Cardiac fibroblast (primary cell): ENCODE measurements around the gene GNLY.
"Not testable (repeated sequence)": the region's sequence is repeated elsewhere in the genome, so short reads cannot be mapped to it uniquely, and the experiment has no call there.

Source experiments
- DNase-seq, 2 donors: peaks; one replicate each; pipeline versions ENCODE4 v3.0.0 to v3.0.0-alpha.2; 2010; ENCODE audit warnings: low read depth in 2 of 2
- H3K4me3 ChIP-seq, 2 donors: replicated peaks in 1 of 2; 1 replicate in 1 of 2; 2 replicates in 1 of 2; pipeline ENCODE4 v1.5.1; 2011; ENCODE audit warnings: low read depth in 2 of 2, low read length in 2 of 2, mild to moderate bottlenecking in 2 of 2, moderate library complexity in 1 of 2
- TF ChIP-seq, protein P1 (sequence below): IDR thresholded peaks from one replicate; pipeline ENCODE4 v1.5.1; 2011; ENCODE audit warnings: low read depth, mild to moderate bottlenecking, low read length, inconsistent platforms

Gene GNLY

GRCh38 chr2:85650456-85650855 lies 43.7 kb upstream of the GNLY start:
- no peak overlapping the region for H3K4me3 ChIP-seq
- TF ChIP-seq, protein P1, sequence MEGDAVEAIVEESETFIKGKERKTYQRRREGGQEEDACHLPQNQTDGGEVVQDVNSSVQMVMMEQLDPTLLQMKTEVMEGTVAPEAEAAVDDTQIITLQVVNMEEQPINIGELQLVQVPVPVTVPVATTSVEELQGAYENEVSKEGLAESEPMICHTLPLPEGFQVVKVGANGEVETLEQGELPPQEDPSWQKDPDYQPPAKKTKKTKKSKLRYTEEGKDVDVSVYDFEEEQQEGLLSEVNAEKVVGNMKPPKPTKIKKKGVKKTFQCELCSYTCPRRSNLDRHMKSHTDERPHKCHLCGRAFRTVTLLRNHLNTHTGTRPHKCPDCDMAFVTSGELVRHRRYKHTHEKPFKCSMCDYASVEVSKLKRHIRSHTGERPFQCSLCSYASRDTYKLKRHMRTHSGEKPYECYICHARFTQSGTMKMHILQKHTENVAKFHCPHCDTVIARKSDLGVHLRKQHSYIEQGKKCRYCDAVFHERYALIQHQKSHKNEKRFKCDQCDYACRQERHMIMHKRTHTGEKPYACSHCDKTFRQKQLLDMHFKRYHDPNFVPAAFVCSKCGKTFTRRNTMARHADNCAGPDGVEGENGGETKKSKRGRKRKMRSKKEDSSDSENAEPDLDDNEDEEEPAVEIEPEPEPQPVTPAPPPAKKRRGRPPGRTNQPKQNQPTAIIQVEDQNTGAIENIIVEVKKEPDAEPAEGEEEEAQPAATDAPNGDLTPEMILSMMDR = no peak
- no peak for DNase-seq

DNA sequence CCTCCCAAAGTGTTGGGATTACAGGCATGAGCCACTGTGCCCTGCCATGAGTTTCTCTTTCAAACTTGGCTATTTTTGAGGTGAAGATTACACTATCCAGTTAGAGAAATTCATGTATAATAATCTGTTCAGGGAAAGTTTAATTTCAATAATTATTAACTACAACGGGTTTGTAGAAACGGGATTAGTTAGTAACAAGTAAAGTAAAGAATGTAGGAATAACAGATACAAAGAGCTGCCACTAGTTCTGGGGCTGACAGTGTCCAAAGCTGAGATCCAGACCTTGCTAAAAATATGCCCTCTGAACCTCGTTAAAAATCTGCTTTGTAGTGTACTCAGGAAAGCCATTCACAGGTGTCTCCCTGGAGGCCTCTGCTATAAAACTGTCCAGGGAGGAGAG lies 43.1 kb upstream of the GNLY start:
- TF ChIP-seq, protein P1 = no peak
- DNase-seq = no peak
- no peak overlapping the region for H3K4me3 ChIP-seq

- DNase-seq = no peak
- TF ChIP-seq, protein P1 = no peak
- H3K4me3 ChIP-seq = no peak overlapping the region
These were observed 42.1 kb upstream of the GNLY start for GRCh38 chr2:85652056-85652455.

- H3K4me3 ChIP-seq = no peak overlapping the region
- DNase-seq = no peak
- TF ChIP-seq, protein P1 = no peak
These were observed 40.2 kb upstream of the GNLY start for GRCh38 chr2:85653996-85654395.

DNA sequence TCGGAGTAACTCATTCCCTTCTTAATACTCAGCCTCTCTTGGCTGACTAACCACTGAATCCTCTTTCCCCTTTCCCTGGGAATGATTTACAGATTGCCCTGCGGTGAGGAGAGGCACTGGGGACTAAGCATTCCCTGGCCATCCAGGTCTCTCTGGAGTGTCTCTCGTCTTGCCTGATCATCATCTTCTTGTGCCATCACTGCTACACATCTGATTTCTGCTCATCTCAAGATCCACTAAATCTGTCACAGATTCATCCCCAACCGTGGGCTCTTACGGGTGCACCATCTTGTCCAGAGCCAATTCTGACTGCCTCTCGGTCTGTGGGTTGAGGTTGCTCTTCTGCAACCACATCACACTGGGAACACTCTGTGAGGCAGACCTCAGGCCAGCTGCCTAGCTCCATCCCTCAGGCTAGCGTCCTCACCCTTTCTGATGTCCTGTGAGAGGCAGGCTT lies 38.2 kb upstream of the GNLY start:
- peak in 1 of 2 donors; percentile 62 for DNase-seq
- TF ChIP-seq, protein P1 = no peak

DNA sequence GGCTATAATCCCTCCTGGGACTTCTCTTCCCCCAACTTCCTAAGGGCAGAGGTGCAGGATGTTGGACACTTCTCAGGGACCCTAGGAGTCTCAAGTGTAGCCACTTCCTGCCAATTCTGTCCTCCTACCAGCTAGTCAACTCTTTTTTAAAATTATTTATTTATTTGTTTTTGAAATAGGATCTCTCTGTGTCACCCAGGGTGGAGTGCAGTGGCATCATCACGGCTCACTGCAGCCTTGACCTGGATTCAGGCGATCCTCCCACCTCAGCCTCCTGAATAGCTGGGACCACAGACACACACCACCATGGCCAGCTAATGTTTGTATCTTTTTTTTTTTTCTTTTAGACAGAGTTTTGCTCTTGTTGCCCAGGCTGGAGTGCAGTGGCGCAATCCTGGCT lies 37.7 kb upstream of the GNLY start:
- TF ChIP-seq, protein P1 = no peak
- peak in 1 of 2 donors; percentile 38 for DNase-seq

More for the DNA sequence above, 38.2 kb upstream of the GNLY start:
- H3K4me3 ChIP-seq = no peak overlapping the region

GRCh38 chr2:85657399-85657798 lies 36.8 kb upstream of the GNLY start:
- H3K4me3 ChIP-seq, DNase-seq: not testable (repeated sequence)

More for the DNA sequence above, 37.7 kb upstream of the GNLY start:
- no peak overlapping the region for H3K4me3 ChIP-seq
